Calu3 (cell line): ENCODE measurements around the gene WTIP. TPM values are rescaled to one million over a fixed set of nuclear protein-coding genes. Genes with fewer than 3 reads are reported as not detected.

Source experiments
- BruUV-seq: library from RNA; stranded (reverse); fragments of 400-500 nt; replicated peaks from 2 replicates; lab custom pipeline; 2021; lab: Mats Ljungman, UMichigan
- CTCF ChIA-PET: fragments of 300-600 bp; sonication (Branson Sonifier 250); formaldehyde crosslinking; loops from one replicate; lab custom pipeline; 2022; ENCODE audit warnings: antibody characterized with exemption; lab: Charles Lee
- DNase-seq: peaks from one replicate; pipeline ENCODE4 v3.0.0; 2022
- H3K27ac Mint-ChIP-seq: one replicate; pipeline ENCODE4 v1.8.0; 2022; ENCODE audit warnings: mixed read lengths; ENCODE audit not compliant: unreplicated experiment
- H3K27me3 Mint-ChIP-seq: one replicate; pipeline ENCODE4 v1.8.0; 2022; ENCODE audit warnings: mixed read lengths; ENCODE audit not compliant: unreplicated experiment
- H3K36me3 Mint-ChIP-seq: one replicate; pipeline ENCODE4 v1.8.0; 2022; ENCODE audit warnings: mild to moderate bottlenecking, moderate library complexity, mixed read lengths; ENCODE audit not compliant: insufficient read depth, unreplicated experiment
- H3K4me1 Mint-ChIP-seq: one replicate; pipeline ENCODE4 v1.8.0; 2022; ENCODE audit warnings: mild to moderate bottlenecking, low read depth, mixed read lengths; ENCODE audit not compliant: unreplicated experiment
- H3K4me3 Mint-ChIP-seq: one replicate; pipeline ENCODE4 v1.8.0; 2022; ENCODE audit warnings: mild to moderate bottlenecking, low read depth, moderate library complexity, mixed read lengths; ENCODE audit not compliant: unreplicated experiment
- H3K9me3 Mint-ChIP-seq: one replicate; pipeline ENCODE4 v1.8.0; 2022; ENCODE audit warnings: low read depth, mixed read lengths; ENCODE audit not compliant: unreplicated experiment
- CTCF ChIP-seq: fragments of 200-600 bp; IDR thresholded peaks from one replicate; pipeline ENCODE4 v1.8.0; 2022; ENCODE audit warnings: antibody characterized with exemption; ENCODE audit not compliant: unreplicated experiment
- intact Hi-C: fragments of 100-400 bp; cut with micrococcal nuclease; formaldehyde crosslinking; loops from one replicate; pipeline ENCODE4 v1.10.0; 2022; ENCODE audit not compliant: unreplicated experiment
- total RNA-seq: library from RNA; stranded (reverse); gene quantifications from 2 replicates; pipeline ENCODE4 v1.2.3, GENCODE V29; 2022

The WTIP gene
- total RNA-seq, 1 experiment from 2014 or later, result 5.3 TPM

- no peak for DNase-seq
- no peaks in the 10 kb centered on the region for H3K36me3 Mint-ChIP-seq
- H3K27ac Mint-ChIP-seq, result no peak overlapping the region
- CTCF ChIA-PET, result no interaction called here
- no peak overlapping the region for H3K4me3 Mint-ChIP-seq
- no peak for TF ChIP-seq CTCF
- no peaks in the 10 kb centered on the region for H3K27me3 Mint-ChIP-seq
- no peaks in the 10 kb centered on the region for H3K4me1 Mint-ChIP-seq
- no peaks in the 10 kb centered on the region for H3K9me3 Mint-ChIP-seq
- no TSS peak for BruUV-seq
- intact Hi-C loops, result no loop called here
Observed at GRCh38 chr19:34494601-34495000, 13.0 kb downstream of the WTIP start.

GRCh38 chr19:34495416-34495815, 13.9 kb downstream of the WTIP start:
- no peaks in the 10 kb centered on the region for H3K36me3 Mint-ChIP-seq

GRCh38 chr19:34497112-34497805, 15.7 kb downstream of the WTIP start:
- Mint-ChIP-seq H3K27me3 (no peaks in the 10 kb centered on the region), H3K9me3 (no peaks in the 10 kb centered on the region)
- CTCF ChIA-PET, result no interaction called here

More at GRCh38 chr19:34495416-34495815, 13.9 kb downstream of the WTIP start:
- no peak for DNase-seq
- CTCF ChIA-PET, result no interaction called here
- intact Hi-C loops, result no loop called here
- Mint-ChIP-seq H3K27me3 (no peaks in the 10 kb centered on the region), H3K27ac (no peak overlapping the region), H3K4me1 (no peaks in the 10 kb centered on the region), H3K4me3 (no peak overlapping the region), H3K9me3 (no peaks in the 10 kb centered on the region)
- no peak for TF ChIP-seq CTCF
- no TSS peak for BruUV-seq

GRCh38 chr19:34499155-34499834, 17.7 kb downstream of the WTIP start:
- Mint-ChIP-seq H3K4me3 (no peak overlapping the region), H3K27ac (no peak overlapping the region), H3K4me1 (peaks cover 6% of the 10 kb centered on the region), H3K27me3 (no peaks in the 10 kb centered on the region), H3K9me3 (no peaks in the 10 kb centered on the region), H3K36me3 (peaks cover 6% of the 10 kb centered on the region)
- TF ChIP-seq CTCF, result no peak
- CTCF ChIA-PET, result no interaction called here
- no TSS peak for BruUV-seq
- DNase-seq, result no peak
- intact Hi-C loops, result no loop called here

More at GRCh38 chr19:34497112-34497805, 15.7 kb downstream of the WTIP start:
- Mint-ChIP-seq H3K36me3 (peaks cover 6% of the 10 kb centered on the region), H3K27ac (no peak overlapping the region), H3K4me1 (no peaks in the 10 kb centered on the region), H3K4me3 (no peak overlapping the region)
- no TSS peak for BruUV-seq
- intact Hi-C loops, result no loop called here
- TF ChIP-seq CTCF, result no peak
- DNase-seq, result no peak
